IMR-90 (cell line): ENCODE measurements around the gene OAF. TPM values are rescaled to one million over a fixed set of nuclear protein-coding genes. Genes with fewer than 3 reads are reported as not detected.

Source experiments
- ATAC-seq: fragments of 200-7000 bp; cut with Tn5 transposase; 2 replicates; pipeline ENCODE4 v1.9.1; 2020; ENCODE audit warnings: low read depth, mild to moderate bottlenecking, moderate library complexity
- BruUV-seq: library from RNA; stranded (reverse); fragments of 400-500 nt; replicated peaks from 2 replicates; lab custom pipeline; 2021; lab: Mats Ljungman, UMichigan
- CTCF ChIA-PET: fragments of 300-600 bp; formaldehyde crosslinking; extraction: SDS; loops from one replicate; lab custom pipeline; 2021; ENCODE audit warnings: antibody characterized with exemption; lab: Yijun Ruan, JAX
- POLR2A ChIA-PET: fragments of 300-600 bp; sonication (Branson Sonifier 250); formaldehyde crosslinking; loops from one replicate; lab custom pipeline; 2022; ENCODE audit warnings: antibody characterized with exemption; ENCODE audit not compliant: unreplicated experiment; lab: Charles Lee
- DNase-seq: peaks from one replicate; pipeline ENCODE4 v3.0.0; 2013
- H2AFZ ChIP-seq: replicated peaks from 2 replicates; pipeline ENCODE3; 2013; ENCODE audit warnings: low read length, mild to moderate bottlenecking; ENCODE audit not compliant: poor library complexity
- H2AK5ac ChIP-seq: 2 replicates; pipeline ENCODE4 v1.6.1; 2013; ENCODE audit warnings: low read depth, low read length, inconsistent platforms
- H2AK9ac ChIP-seq: replicated peaks from 2 replicates; pipeline ENCODE3; 2013; ENCODE audit warnings: mild to moderate bottlenecking, low read depth, low read length, moderate library complexity; ENCODE audit not compliant: poor library complexity
- H2BK120ac ChIP-seq: 2 replicates; pipeline ENCODE4 v1.6.1; 2013; ENCODE audit warnings: low read depth, low read length, inconsistent platforms
- H2BK15ac ChIP-seq: 3 replicates; pipeline ENCODE4 v1.6.1; 2013; ENCODE audit warnings: low read depth, low read length, inconsistent platforms
- H2BK20ac ChIP-seq: 2 replicates; pipeline ENCODE4 v1.6.1; 2013; ENCODE audit warnings: low read depth, mild to moderate bottlenecking, inconsistent platforms, low read length, moderate library complexity
- H2BK5ac ChIP-seq: 2 replicates; pipeline ENCODE4 v1.6.1; 2013; ENCODE audit warnings: mild to moderate bottlenecking, low read depth, low read length, inconsistent platforms; ENCODE audit not compliant: poor library complexity, severe bottlenecking
- H3K14ac ChIP-seq: replicated peaks from 2 replicates; pipeline ENCODE4 v1.6.1; 2013; ENCODE audit warnings: low read depth, low read length, inconsistent platforms
- H3K18ac ChIP-seq: 2 replicates; pipeline ENCODE4 v1.6.1; 2013; ENCODE audit warnings: low read depth, low read length, control low read depth
- H3K23ac ChIP-seq: 2 replicates; pipeline ENCODE4 v1.6.1; 2013; ENCODE audit warnings: low read depth, low read length, inconsistent platforms
- H3K27ac ChIP-seq: 2 replicates; pipeline ENCODE4 v1.5.1; 2013; ENCODE audit warnings: mild to moderate bottlenecking, control low read depth, low read length; ENCODE audit not compliant: insufficient read depth
- H3K27me3 ChIP-seq: 2 replicates; pipeline ENCODE4 v1.6.1; 2013; ENCODE audit warnings: low read length; ENCODE audit not compliant: control insufficient read depth, insufficient read depth
- H3K36me3 ChIP-seq: 2 replicates; pipeline ENCODE4 v1.6.1; 2013; ENCODE audit warnings: low read length, mixed read lengths; ENCODE audit not compliant: control insufficient read depth, insufficient read depth
- H3K4ac ChIP-seq: 2 replicates; pipeline ENCODE4 v1.6.1; 2013; ENCODE audit warnings: low read depth, low read length, inconsistent platforms
- H3K4me1 ChIP-seq: 2 replicates; pipeline ENCODE4 v1.6.1; 2013; ENCODE audit warnings: low read length, mixed read lengths; ENCODE audit not compliant: control insufficient read depth, insufficient read depth
- H3K4me2 ChIP-seq: 2 replicates; pipeline ENCODE4 v1.6.1; 2013; ENCODE audit warnings: low read depth, mild to moderate bottlenecking, control low read depth, low read length, moderate library complexity
- H3K4me3 ChIP-seq: 2 replicates; pipeline ENCODE4 v1.5.1; 2013; ENCODE audit warnings: low read depth, mild to moderate bottlenecking, control low read depth, low read length, moderate library complexity; ENCODE audit not compliant: insufficient read depth
- H3K56ac ChIP-seq: 2 replicates; pipeline ENCODE4 v1.6.1; 2013; ENCODE audit warnings: low read length, inconsistent platforms; ENCODE audit not compliant: insufficient read depth; ENCODE audit errors: extremely low read depth
- H3K79me1 ChIP-seq, 2 experiments: 2 replicates each; pipeline ENCODE4 v1.6.1; 2013; ENCODE audit warnings: low read length in 2 of 2, inconsistent platforms in 1 of 2, low read depth in 1 of 2
- H3K9ac ChIP-seq: 2 replicates; pipeline ENCODE4 v1.6.1; 2013; ENCODE audit warnings: low read depth, low read length, control low read depth
- H3K9me1 ChIP-seq: 2 replicates; pipeline ENCODE4 v1.6.1; 2013; ENCODE audit warnings: low read length, inconsistent platforms; ENCODE audit not compliant: insufficient read depth
- H3K9me3 ChIP-seq: 2 replicates; pipeline ENCODE4 v1.6.1; 2013; ENCODE audit warnings: low read length; ENCODE audit not compliant: control insufficient read depth, insufficient read depth
- H4K20me1 ChIP-seq: 2 replicates; pipeline ENCODE4 v1.6.1; 2013; ENCODE audit warnings: low read length, inconsistent platforms; ENCODE audit not compliant: insufficient read depth
- H4K5ac ChIP-seq: 2 replicates; pipeline ENCODE4 v1.6.1; 2013; ENCODE audit warnings: mild to moderate bottlenecking, low read depth, low read length, control low read depth
- H4K8ac ChIP-seq, 2 experiments: 2 replicates each; pipeline ENCODE4 v1.6.1; 2013; ENCODE audit warnings: low read depth in 2 of 2, low read length in 2 of 2, control low read depth in 1 of 2, inconsistent platforms in 1 of 2
- H4K91ac ChIP-seq: 2 replicates; pipeline ENCODE4 v1.6.1; 2013; ENCODE audit warnings: low read depth, low read length, inconsistent platforms; ENCODE audit not compliant: insufficient read depth
- BHLHE40 ChIP-seq: fragments of 150-350 bp; IDR thresholded peaks from 2 replicates; pipeline ENCODE4 v1.6.1; 2016; ENCODE audit warnings: mild to moderate bottlenecking, low read depth, low read length
- FOS ChIP-seq: fragments of 150-350 bp; IDR thresholded peaks from 2 replicates; pipeline ENCODE4 v1.6.1; 2016; ENCODE audit warnings: low read depth, low read length
- MAFK ChIP-seq: IDR thresholded peaks from 2 replicates; pipeline ENCODE4 v1.6.1; 2012; ENCODE audit warnings: low read depth, low read length, improper control_type of control experiment
- MXI1 ChIP-seq: IDR thresholded peaks from 2 replicates; pipeline ENCODE4 v1.6.1; 2012; ENCODE audit warnings: low read depth, mild to moderate bottlenecking, low read length, moderate library complexity, borderline replicate concordance
- POLR2A ChIP-seq: IDR thresholded peaks from 2 replicates; pipeline ENCODE4 v1.6.1; 2012; ENCODE audit warnings: mild to moderate bottlenecking, low read depth, low read length
- RCOR1 ChIP-seq: IDR thresholded peaks from 2 replicates; pipeline ENCODE4 v1.6.1; 2012; ENCODE audit warnings: mild to moderate bottlenecking, low read length, improper control_type of control experiment; ENCODE audit not compliant: insufficient replicate concordance
- SMC3 ChIP-seq: fragments of 150-350 bp; IDR thresholded peaks from 2 replicates; pipeline ENCODE4 v1.6.1; 2016; ENCODE audit warnings: low read depth, mild to moderate bottlenecking, antibody characterized with exemption, low read length, moderate library complexity
- WGBS, 2 experiments: methylation state at CpG; one replicate each; pipeline versions ENCODE4 v1.1.5 to v1.1.7; 2013; ENCODE audit warnings: missing lambda C conversion rate in 2 of 2; ENCODE audit not compliant: insufficient read length in 1 of 2; ENCODE audit errors: extremely low coverage in 2 of 2; 5-methylcytosine and 5-hydroxymethylcytosine counted together
- dilution Hi-C: fragments of 300-500 bp; cut with HindIII; formaldehyde crosslinking; loops from one replicate; pipeline ENCODE4 v1.14.3; 2018; ENCODE audit warnings: low sequenced_read_pairs; ENCODE audit not compliant: unreplicated experiment
- in situ Hi-C: fragments of 300-500 bp; cut with MboI; formaldehyde crosslinking; loops from 3 replicates; pipeline ENCODE4 v1.14.3; 2019; ENCODE audit warnings: low sequenced_read_pairs, inconsistent platforms, mixed read lengths
- intact Hi-C: fragments of 100-400 bp; cut with micrococcal nuclease; formaldehyde crosslinking; loops from 2 replicates; pipeline ENCODE4 v1.10.0; 2022
- polyA plus RNA-seq, 3 experiments: library from polyadenylated mRNA; depleted of rRNA; stranded (reverse); fragments of >200 nt; gene quantifications; 2 replicates each; pipeline ENCODE4 v1.2.3, GENCODE V29; 2012; ENCODE audit warnings: low replicate concordance in 1 of 3
- total RNA-seq: library from RNA; depleted of rRNA; stranded (reverse); fragments of >200 nt; gene quantifications from 2 replicates; pipeline ENCODE4 v1.2.3, GENCODE V29; 2012

The OAF gene
- total and polyA plus RNA-seq, 2 of the 4 experiments (the other 2 are of a cell fraction) = 9.9 to 42.0 TPM

DNA sequence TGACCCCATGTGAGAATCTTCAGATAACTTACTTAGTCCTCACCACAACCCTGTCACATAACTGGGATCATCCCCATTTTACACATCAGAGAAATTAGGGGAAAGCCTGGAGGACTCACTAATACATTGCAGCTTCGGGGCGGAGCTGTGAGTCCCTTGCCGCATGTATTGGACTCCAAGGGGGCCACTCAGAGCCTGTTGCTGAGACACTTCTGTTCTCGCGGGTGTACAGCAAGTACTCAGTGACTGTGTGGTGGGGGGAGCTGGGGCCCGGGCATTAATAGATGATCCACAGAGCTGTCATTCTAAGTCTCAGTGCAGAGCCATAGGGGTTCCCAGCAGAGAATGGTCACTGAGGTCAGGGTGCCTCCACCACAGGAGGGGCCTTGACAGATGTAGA, 13.5 kb downstream of the OAF start:
- H3K56ac ChIP-seq = no peak overlapping the region
- H3K9ac ChIP-seq = no peak overlapping the region
- no peak overlapping the region for H4K8ac ChIP-seq
- CTCF ChIA-PET = interaction anchor here (2.0 kb wide), 1 partner anchor 79 kb away, joined by 8 read pairs; no protein-coding TSS in a partner anchor
- H4K91ac ChIP-seq = no peak overlapping the region
- H2AK5ac ChIP-seq = no peak overlapping the region
- no peak overlapping the region for H3K23ac ChIP-seq
- peaks cover 7% of the 10 kb centered on the region; the same call in 1 of the 2 replicates for H3K36me3 ChIP-seq
- H3K9me3 ChIP-seq = no peaks in the 10 kb centered on the region
- intact Hi-C loops (no loop called here), dilution Hi-C loops (no loop called here), in situ Hi-C loops (no loop called here)
- no peak for TF ChIP-seq MXI1
- TF ChIP-seq FOS = no peak
- TF ChIP-seq BHLHE40 = no peak
- TF ChIP-seq POLR2A = no peak
- TF ChIP-seq MAFK = no peak
- no peak for TF ChIP-seq RCOR1
- TF ChIP-seq SMC3 = no peak
- DNase-seq (no peak), ATAC-seq (no peak)
- no peak overlapping the region for H2BK20ac ChIP-seq
- H3K4me1 ChIP-seq = peaks cover 2% of the 10 kb centered on the region; the same call in 1 of the 2 replicates
- H4K5ac ChIP-seq = no peak overlapping the region
- POLR2A ChIA-PET = no interaction called here
- H2AK9ac ChIP-seq = no peak overlapping the region
- H3K27me3 ChIP-seq = no peaks in the 10 kb centered on the region
- peaks cover 12% of the 10 kb centered on the region; the same call in 1 of the 2 replicates for H3K9me1 ChIP-seq
- no peak overlapping the region for H2BK120ac ChIP-seq
- H3K4ac ChIP-seq = no peak overlapping the region
- no peak overlapping the region for H3K4me2 ChIP-seq
- no peak overlapping the region for H3K14ac ChIP-seq
- WGBS, 2 experiments = no CpG with 5 or more reads among the region's 6 CpGs
- H3K79me1 ChIP-seq = peaks cover 3 to 14% of the 10 kb centered on the region in 2 experiments; a peak in 2 of 4 replicates
- H3K18ac ChIP-seq = no peak overlapping the region
- no TSS peak for BruUV-seq
- no peak overlapping the region for H3K27ac ChIP-seq
- no peak overlapping the region for H2BK5ac ChIP-seq
- no peak overlapping the region for H2AFZ ChIP-seq
- peaks cover 12% of the 10 kb centered on the region for H4K20me1 ChIP-seq
- no peak overlapping the region for H2BK15ac ChIP-seq
- H3K4me3 ChIP-seq = no peak overlapping the region
